Epithelial cell of proximal tubule (primary cell): Measurements from ENCODE around the gene MSANTD7. TPM values are rescaled to one million over a fixed set of nuclear protein-coding genes. Genes with fewer than 3 reads are reported as not detected.

Experiments used
- DNase-seq: peaks from one replicate; pipeline ENCODE4 v3.0.0-alpha.2; 2011; ENCODE audit warnings: low read depth
- H3K4me3 ChIP-seq: 2 replicates; pipeline ENCODE4 v1.5.1; 2011; ENCODE audit warnings: low read depth, mild to moderate bottlenecking, low read length
- CTCF ChIP-seq: conservative IDR thresholded peaks from 2 replicates; pipeline ENCODE4 v1.5.1; 2012; ENCODE audit warnings: low read depth, mild to moderate bottlenecking, low read length
- total RNA-seq: library from RNA; depleted of rRNA; stranded (reverse); fragments of >200 nt; gene quantifications from 2 replicates; pipeline ENCODE4 v1.2.3, GENCODE V29; 2015

Gene MSANTD7
- total RNA-seq, 1 donor from 2014 or later, result 12.1 TPM

GRCh38 chr10:14822879-14823755, 15.0 kb upstream of the MSANTD7 start:
- peak; percentile 92 for TF ChIP-seq CTCF
- no peak for DNase-seq
- no peak overlapping the region for H3K4me3 ChIP-seq

DNA sequence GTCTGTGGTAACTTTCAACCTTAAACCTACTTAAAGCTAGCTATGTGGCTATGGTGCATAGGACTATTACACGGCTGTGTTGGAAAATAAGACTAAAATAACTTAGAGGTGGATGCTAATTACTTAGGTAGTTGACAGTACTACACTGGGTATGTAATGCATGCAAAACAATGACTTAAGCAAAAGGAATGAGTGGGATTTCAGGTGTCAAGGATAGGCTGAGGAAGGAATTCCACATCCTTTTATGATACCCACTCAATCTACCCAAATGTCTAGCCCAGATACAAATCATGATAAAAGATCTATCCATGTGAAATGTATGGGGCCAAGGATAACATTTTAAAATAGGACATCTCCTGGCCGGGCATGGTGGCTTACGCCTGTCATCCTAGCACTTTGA, 14.1 kb upstream of the MSANTD7 start:
- TF ChIP-seq CTCF, result no peak
- no peak overlapping the region for H3K4me3 ChIP-seq
- DNase-seq, result no peak

- DNase-seq, result no peak
- TF ChIP-seq CTCF, result no peak
- no peak overlapping the region for H3K4me3 ChIP-seq
Measured at GRCh38 chr10:14826076-14826829, 11.9 kb upstream of the MSANTD7 start.

- no peak for TF ChIP-seq CTCF
- H3K4me3 ChIP-seq, result no peak overlapping the region
- no peak for DNase-seq
Measured at GRCh38 chr10:14833106-14833505, 5.0 kb upstream of the MSANTD7 start.

- no peak overlapping the region for H3K4me3 ChIP-seq
- no peak for DNase-seq
- no peak for TF ChIP-seq CTCF
Measured at GRCh38 chr10:14836208-14836607, 1.9 kb upstream of the MSANTD7 start.

DNA sequence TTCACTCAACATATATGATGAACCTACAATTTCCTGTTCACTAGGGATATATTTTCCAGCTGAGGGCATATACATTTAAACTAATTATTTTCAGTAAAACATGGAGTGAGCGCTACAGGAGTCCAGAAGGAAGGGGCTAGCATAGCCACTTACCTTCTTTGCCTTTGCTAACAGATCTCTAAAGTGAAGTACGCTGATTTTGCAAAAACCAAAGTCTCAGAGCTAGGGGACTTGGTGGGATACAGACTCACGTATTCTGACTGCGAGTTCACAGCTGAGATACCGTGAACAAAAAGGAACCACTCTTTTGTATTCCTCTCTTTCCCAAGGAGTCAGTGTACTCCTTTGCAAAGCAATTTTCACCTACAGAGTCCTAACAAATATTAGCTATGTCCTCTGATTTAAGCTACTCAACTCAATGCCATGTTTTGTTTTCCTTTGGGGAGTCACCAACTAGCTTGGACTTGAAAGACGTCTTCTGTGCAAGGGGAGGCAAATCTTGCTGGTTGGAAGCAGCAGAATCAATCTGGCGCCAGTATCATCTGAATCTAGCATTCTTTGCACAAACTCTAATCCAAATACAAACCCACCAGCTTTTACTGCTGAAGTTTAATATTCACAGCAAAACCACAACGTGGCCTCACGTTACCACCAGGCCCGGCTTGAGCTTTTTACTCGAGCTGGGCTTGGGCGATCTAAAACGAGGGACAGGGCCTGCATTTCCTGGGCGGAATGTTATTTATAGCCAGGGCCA, 926 bp upstream of the MSANTD7 start:
- no peak for DNase-seq
- no peak for TF ChIP-seq CTCF
- H3K4me3 ChIP-seq, result peak overlapping the region; percentile 96
